Head of caudate nucleus (tissue), 42 donors: Measurements from ENCODE around the gene LIX1.
A peak's percentile ranks its signal among the peaks of the same experiment; 100 is the strongest.

Experiments
- DNase-seq, 42 donors: peaks; one replicate each; pipeline versions ENCODE4 v3.0.0 to v3.0.0-alpha.2; 2020 to 2021; ENCODE audit warnings: mixed read lengths in 7 of 42
- intact Hi-C: fragments of 100-400 bp; cut with DNase I; formaldehyde crosslinking; loops from one replicate; pipeline ENCODE4 v1.15.0; 2022

Gene LIX1

DNA sequence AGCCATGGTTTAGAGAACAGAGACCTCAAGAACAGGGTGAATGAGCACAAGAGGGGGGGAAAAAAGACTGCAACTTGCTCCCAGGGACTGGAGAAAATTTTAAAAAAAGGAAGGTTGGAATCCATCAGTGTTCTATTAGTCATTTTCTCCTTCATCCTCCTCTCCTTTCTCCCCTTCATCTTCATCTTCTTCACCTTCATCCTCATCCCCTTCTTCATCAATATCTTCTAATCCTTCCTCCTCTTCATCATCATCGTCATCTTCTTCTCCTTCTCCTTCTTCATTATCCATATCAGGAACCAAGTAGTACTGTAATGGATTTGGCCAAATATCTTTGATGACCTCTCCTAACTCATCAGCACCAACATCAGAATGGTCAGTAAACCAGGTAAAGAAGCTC is 86.1 kb downstream of the LIX1 start:
- intact Hi-C loops, result no loop called here
- no peak for DNase-seq

DNA sequence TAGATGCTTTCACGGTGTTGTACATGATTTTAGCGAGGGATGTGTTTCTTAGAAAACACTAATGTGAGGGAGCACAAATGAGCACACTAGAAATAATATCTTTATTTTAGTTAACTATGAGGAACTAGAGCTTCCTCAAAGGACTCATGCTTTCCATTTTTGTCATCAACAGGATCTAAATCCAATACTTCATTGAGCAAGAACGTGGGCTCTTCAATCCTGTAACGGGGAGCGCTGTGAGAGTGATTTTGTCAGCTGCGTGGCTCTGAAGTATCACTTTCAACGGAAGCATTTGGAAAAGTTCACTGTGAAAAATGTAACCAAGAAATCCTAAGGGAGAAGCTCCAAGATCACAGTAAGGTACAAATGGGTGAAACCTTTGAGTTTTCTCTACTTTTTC is 93.2 kb downstream of the LIX1 start:
- DNase-seq, result peak in 2 of 42 donors; percentile 15 to 24
- intact Hi-C loops, result no loop called here

DNA sequence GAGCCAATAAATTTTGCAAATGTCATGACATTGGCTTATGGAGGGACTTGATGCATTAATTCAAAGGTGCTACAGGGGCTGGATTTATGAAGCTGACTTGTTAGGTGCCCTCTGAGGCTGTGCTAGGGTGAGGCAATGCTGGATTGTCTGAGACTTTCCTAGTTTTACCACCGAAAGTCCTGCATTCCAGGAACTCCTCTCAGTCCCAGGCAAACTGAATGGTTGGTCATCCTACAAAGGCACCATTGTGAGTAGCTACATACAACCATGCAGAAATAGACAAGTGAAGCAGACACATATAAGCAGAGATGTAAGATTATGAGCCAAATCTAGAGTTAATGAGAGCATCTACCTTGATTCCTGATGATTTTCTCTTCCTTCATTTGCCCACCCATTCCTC is 95.3 kb downstream of the LIX1 start:
- intact Hi-C loops, result no loop called here
- no peak for DNase-seq

DNA sequence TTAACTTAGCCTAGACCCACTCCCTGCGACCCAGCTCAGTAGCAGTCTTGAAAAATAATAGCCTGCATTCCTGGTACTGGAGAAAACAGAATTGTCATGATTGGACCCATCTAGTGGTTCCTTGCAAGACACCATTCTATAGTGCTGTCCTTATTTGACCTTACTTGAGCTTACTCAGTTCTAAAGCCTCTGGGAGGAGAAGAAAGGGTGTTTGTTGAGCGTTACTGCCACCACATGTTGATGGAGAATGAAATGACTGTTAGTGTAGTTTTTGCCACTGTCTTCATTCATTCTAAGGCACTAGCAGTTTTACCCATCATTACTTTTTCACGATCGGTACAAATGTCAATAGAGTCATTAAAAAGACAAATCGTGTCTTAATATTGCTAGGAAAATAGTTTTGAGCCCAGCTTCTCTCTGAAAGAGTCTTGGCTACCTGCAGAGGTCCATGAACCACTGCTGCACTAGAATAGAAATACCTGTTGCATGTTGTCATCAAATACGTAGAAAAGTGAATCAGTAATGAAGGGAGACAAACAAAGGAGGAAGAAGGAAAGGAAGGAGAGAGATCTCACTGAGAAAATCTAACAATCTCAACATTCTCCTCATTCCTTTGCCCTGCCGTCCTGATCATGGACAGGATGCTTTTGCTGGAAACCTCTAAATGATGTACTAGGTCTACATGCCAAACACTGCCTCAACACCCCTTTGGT is 96.0 kb downstream of the LIX1 start:
- intact Hi-C loops, result no loop called here
- no peak for DNase-seq

- DNase-seq, result peak in 10 of 42 donors; percentile 6 to 54 (median 26)
- intact Hi-C loops, result no loop called here
Observed at GRCh38 chr5:97044052-97044451, 98.4 kb downstream of the LIX1 start.

- no peak for DNase-seq
- intact Hi-C loops, result no loop called here
Observed at GRCh38 chr5:97043511-97043910, 98.9 kb downstream of the LIX1 start.

GRCh38 chr5:97042996-97043395 is 99.4 kb downstream of the LIX1 start:
- intact Hi-C loops, result no loop called here
- DNase-seq, result no peak
